Neural cell (in vitro differentiated cells): ENCODE results near the gene ZNF672. TPM values are rescaled to one million over a fixed set of nuclear protein-coding genes. Genes with fewer than 3 reads are reported as not detected.

Experiments used
- H2AFZ ChIP-seq: fragments of 200-600, 300-800 bp; sonication (generic), shearing (Covaris generic); 2 replicates; pipeline ENCODE4 v1.6.0; 2014; ENCODE audit warnings: low read depth, mild to moderate bottlenecking, antibody characterized with exemption, low read length, moderate library complexity
- H3F3A ChIP-seq: fragments of 200-600 bp; shearing (Covaris generic); 2 replicates; pipeline ENCODE4 v1.6.1; 2016; ENCODE audit warnings: mild to moderate bottlenecking, moderate library complexity, mixed read lengths, antibody characterized with exemption, low read length; ENCODE audit not compliant: insufficient read depth, poor library complexity, severe bottlenecking
- H3K27ac ChIP-seq: fragments of 200-600, 300-800 bp; sonication (generic), shearing (Covaris generic); 2 replicates; pipeline ENCODE4 v1.5.1; 2014; ENCODE audit warnings: mild to moderate bottlenecking, low read length, moderate library complexity
- H3K27me3 ChIP-seq: fragments of 300-800, 200-600 bp; sonication (generic), shearing (Covaris generic); 2 replicates; pipeline ENCODE4 v1.6.0; 2014; ENCODE audit warnings: mild to moderate bottlenecking, low read depth, low read length, moderate library complexity; ENCODE audit not compliant: insufficient read depth
- H3K36me3 ChIP-seq: fragments of 300-800, 200-600 bp; sonication (generic), shearing (Covaris generic); 2 replicates; pipeline ENCODE4 v1.5.1; 2014; ENCODE audit warnings: mild to moderate bottlenecking, antibody characterized with exemption, low read length, moderate library complexity; ENCODE audit not compliant: insufficient read depth
- H3K4me2 ChIP-seq: fragments of 300-800, 200-600 bp; sonication (generic), shearing (Covaris generic); 2 replicates; pipeline ENCODE4 v1.6.0; 2014; ENCODE audit warnings: mild to moderate bottlenecking, low read length
- H3K4me3 ChIP-seq: fragments of 300-800, 200-600 bp; sonication (generic), shearing (Covaris generic); 2 replicates; pipeline ENCODE4 v1.5.1; 2014; ENCODE audit warnings: mild to moderate bottlenecking, low read length, moderate library complexity
- H3K79me2 ChIP-seq: fragments of 200-600 bp; shearing (Covaris generic); replicated peaks from 2 replicates; pipeline ENCODE4 v1.6.0; 2014; ENCODE audit warnings: mild to moderate bottlenecking, low read length, moderate library complexity; ENCODE audit not compliant: insufficient read depth
- H3K9ac ChIP-seq: fragments of 300-800, 200-600 bp; sonication (generic), shearing (Covaris generic); 2 replicates; pipeline ENCODE4 v1.6.1; 2016; ENCODE audit warnings: mild to moderate bottlenecking, low read length, mixed read lengths
- H3K9me2 ChIP-seq: fragments of 200-600 bp; shearing (Covaris generic); 2 replicates; pipeline ENCODE4 v1.6.1; 2016; ENCODE audit warnings: mild to moderate bottlenecking, low read length, mixed read lengths; ENCODE audit not compliant: insufficient read depth
- H3K9me3 ChIP-seq: fragments of 200-600, 300-800 bp; sonication (generic), shearing (Covaris generic); 2 replicates; pipeline ENCODE4 v1.6.1; 2016; ENCODE audit warnings: mild to moderate bottlenecking, mixed run types, low read length, moderate library complexity, mixed read lengths
- H4K20me1 ChIP-seq: fragments of 200-600 bp; shearing (Covaris generic); 2 replicates; pipeline ENCODE4 v1.6.1; 2016; ENCODE audit warnings: mild to moderate bottlenecking, mixed run types; ENCODE audit not compliant: insufficient read depth
- EP300 ChIP-seq: fragments of 450-650 bp; conservative IDR thresholded peaks from 2 replicates; pipeline ENCODE4 v1.6.1; 2014; ENCODE audit warnings: antibody characterized with exemption, mild to moderate bottlenecking, moderate library complexity; ENCODE audit not compliant: poor library complexity, severe bottlenecking
- EZH2 ChIP-seq: fragments of 200-600, 300-800 bp; shearing (Covaris generic), sonication (generic); IDR thresholded peaks from 2 replicates; pipeline ENCODE4 v1.6.1; 2014; ENCODE audit warnings: antibody characterized with exemption, low read length, borderline replicate concordance, mild to moderate bottlenecking; ENCODE audit not compliant: insufficient read depth, poor library complexity, severe bottlenecking
- MXI1 ChIP-seq: fragments of 450-650 bp; conservative IDR thresholded peaks from 2 replicates; pipeline ENCODE4 v1.6.1; 2014; ENCODE audit warnings: antibody characterized with exemption, mild to moderate bottlenecking; ENCODE audit not compliant: poor library complexity, severe bottlenecking
- POLR2AphosphoS5 ChIP-seq: IDR thresholded peaks from 2 replicates; pipeline ENCODE4 v1.6.1; 2012
- RAD21 ChIP-seq: fragments of 450-650 bp; conservative IDR thresholded peaks from 2 replicates; pipeline ENCODE4 v1.6.1; 2014; ENCODE audit warnings: antibody characterized with exemption, mild to moderate bottlenecking, moderate library complexity
- SMC3 ChIP-seq: fragments of 450-650 bp; conservative IDR thresholded peaks from 2 replicates; pipeline ENCODE4 v1.6.1; 2014; ENCODE audit warnings: antibody characterized with exemption, mild to moderate bottlenecking, moderate library complexity; ENCODE audit not compliant: poor library complexity
- TAF1 ChIP-seq: IDR thresholded peaks from 2 replicates; pipeline ENCODE4 v1.6.1; 2012; ENCODE audit warnings: low read depth
- polyA plus RNA-seq: library from polyadenylated mRNA; depleted of rRNA; stranded (reverse); fragments of >200 nt; gene quantifications from 2 replicates; pipeline ENCODE4 v1.2.3, GENCODE V29; 2014
- TF ChIP-seq, protein P1 (sequence below): fragments of 450-650 bp; IDR thresholded peaks from 2 replicates; pipeline ENCODE4 v1.5.1; 2014; ENCODE audit warnings: antibody characterized with exemption, mild to moderate bottlenecking, moderate library complexity; ENCODE audit not compliant: poor library complexity, severe bottlenecking
- TF ChIP-seq, protein P2 (sequence below): IDR thresholded peaks from 2 replicates; pipeline ENCODE4 v1.6.1; 2012; ENCODE audit warnings: borderline replicate concordance

ZNF672 gene
- polyA plus RNA-seq, 1 donor from 2014 or later: 22.9 TPM

DNA sequence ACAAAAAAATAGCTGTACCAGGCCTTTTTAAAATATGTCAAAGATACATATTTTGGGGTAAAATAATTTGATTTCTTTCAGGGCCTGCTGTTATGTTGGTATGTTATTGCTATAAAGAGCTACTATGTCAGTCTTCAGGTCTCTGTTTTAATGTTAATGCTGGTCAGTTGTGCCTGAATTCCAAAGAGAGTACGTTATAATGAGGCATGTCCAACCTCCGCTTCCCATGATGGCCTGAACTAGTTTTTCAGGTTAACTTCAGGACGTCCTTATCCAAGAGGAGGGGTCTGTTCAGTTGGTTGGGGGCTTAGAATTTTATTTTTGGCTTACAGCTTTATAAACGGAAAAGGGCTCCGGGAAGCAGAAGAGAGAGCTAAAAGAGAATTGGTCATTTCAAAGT lies 47.6 kb upstream of the ZNF672 start:
- TF ChIP-seq, protein P1, sequence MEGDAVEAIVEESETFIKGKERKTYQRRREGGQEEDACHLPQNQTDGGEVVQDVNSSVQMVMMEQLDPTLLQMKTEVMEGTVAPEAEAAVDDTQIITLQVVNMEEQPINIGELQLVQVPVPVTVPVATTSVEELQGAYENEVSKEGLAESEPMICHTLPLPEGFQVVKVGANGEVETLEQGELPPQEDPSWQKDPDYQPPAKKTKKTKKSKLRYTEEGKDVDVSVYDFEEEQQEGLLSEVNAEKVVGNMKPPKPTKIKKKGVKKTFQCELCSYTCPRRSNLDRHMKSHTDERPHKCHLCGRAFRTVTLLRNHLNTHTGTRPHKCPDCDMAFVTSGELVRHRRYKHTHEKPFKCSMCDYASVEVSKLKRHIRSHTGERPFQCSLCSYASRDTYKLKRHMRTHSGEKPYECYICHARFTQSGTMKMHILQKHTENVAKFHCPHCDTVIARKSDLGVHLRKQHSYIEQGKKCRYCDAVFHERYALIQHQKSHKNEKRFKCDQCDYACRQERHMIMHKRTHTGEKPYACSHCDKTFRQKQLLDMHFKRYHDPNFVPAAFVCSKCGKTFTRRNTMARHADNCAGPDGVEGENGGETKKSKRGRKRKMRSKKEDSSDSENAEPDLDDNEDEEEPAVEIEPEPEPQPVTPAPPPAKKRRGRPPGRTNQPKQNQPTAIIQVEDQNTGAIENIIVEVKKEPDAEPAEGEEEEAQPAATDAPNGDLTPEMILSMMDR: no peak
- no peak for TF ChIP-seq RAD21
- no peak for TF ChIP-seq POLR2AphosphoS5
- no peak for TF ChIP-seq MXI1
- no peak for TF ChIP-seq TAF1
- TF ChIP-seq EZH2: no peak
- TF ChIP-seq, protein P2, sequence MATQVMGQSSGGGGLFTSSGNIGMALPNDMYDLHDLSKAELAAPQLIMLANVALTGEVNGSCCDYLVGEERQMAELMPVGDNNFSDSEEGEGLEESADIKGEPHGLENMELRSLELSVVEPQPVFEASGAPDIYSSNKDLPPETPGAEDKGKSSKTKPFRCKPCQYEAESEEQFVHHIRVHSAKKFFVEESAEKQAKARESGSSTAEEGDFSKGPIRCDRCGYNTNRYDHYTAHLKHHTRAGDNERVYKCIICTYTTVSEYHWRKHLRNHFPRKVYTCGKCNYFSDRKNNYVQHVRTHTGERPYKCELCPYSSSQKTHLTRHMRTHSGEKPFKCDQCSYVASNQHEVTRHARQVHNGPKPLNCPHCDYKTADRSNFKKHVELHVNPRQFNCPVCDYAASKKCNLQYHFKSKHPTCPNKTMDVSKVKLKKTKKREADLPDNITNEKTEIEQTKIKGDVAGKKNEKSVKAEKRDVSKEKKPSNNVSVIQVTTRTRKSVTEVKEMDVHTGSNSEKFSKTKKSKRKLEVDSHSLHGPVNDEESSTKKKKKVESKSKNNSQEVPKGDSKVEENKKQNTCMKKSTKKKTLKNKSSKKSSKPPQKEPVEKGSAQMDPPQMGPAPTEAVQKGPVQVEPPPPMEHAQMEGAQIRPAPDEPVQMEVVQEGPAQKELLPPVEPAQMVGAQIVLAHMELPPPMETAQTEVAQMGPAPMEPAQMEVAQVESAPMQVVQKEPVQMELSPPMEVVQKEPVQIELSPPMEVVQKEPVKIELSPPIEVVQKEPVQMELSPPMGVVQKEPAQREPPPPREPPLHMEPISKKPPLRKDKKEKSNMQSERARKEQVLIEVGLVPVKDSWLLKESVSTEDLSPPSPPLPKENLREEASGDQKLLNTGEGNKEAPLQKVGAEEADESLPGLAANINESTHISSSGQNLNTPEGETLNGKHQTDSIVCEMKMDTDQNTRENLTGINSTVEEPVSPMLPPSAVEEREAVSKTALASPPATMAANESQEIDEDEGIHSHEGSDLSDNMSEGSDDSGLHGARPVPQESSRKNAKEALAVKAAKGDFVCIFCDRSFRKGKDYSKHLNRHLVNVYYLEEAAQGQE: no peak
- no peak for TF ChIP-seq SMC3
- no peak for TF ChIP-seq EP300

DNA sequence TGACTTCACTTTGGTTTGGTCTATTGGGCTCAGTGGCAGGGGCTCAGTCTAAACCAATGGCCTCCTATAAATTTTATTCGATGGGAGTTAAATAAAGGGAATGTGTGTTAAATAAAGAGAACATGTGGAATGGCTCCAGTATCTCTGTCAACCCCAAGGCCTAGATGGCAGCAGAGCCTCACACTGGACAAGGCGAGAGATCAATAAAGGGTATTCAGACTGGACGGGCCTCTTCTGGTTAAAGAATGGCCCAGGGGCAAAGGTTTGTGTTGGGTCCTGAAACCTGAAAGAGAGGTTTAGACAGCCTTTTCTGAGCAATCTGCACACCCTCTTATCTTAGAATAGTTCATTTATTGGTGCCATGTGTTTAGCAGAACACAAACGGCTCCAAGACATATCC lies 47.0 kb upstream of the ZNF672 start:
- Histone ChIP-seq H3K9me2 (no peaks in the 10 kb centered on the region), H3F3A (no peaks in the 10 kb centered on the region)

More for the DNA sequence above, 47.6 kb upstream of the ZNF672 start:
- Histone ChIP-seq H3K4me2 (no peak overlapping the region), H3K4me3 (no peak overlapping the region), H3K27ac (no peak overlapping the region), H3K36me3 (no peaks in the 10 kb centered on the region), H3K9ac (no peak overlapping the region), H3K9me3 (no peaks in the 10 kb centered on the region), H3K27me3 (no peaks in the 10 kb centered on the region), H3F3A (no peaks in the 10 kb centered on the region), H3K9me2 (no peaks in the 10 kb centered on the region), H3K79me2 (no peaks in the 10 kb centered on the region), H4K20me1 (no peaks in the 10 kb centered on the region), H2AFZ (no peak overlapping the region)

More for the DNA sequence above, 47.0 kb upstream of the ZNF672 start:
- no peaks in the 10 kb centered on the region for H3K79me2 ChIP-seq
- TF ChIP-seq, protein P1: no peak
- TF ChIP-seq EZH2: no peak
- no peaks in the 10 kb centered on the region for H3K36me3 ChIP-seq
- H3K4me3 ChIP-seq: no peak overlapping the region
- no peaks in the 10 kb centered on the region for H3K9me3 ChIP-seq
- no peaks in the 10 kb centered on the region for H4K20me1 ChIP-seq
- H3K27ac ChIP-seq: no peak overlapping the region
- H3K9ac ChIP-seq: no peak overlapping the region
- no peaks in the 10 kb centered on the region for H3K27me3 ChIP-seq
- H3K4me2 ChIP-seq: no peak overlapping the region
- no peak overlapping the region for H2AFZ ChIP-seq
